SU-DHL-6 (cell line): ENCODE measurements around the gene NELFE.

Source experiments
- EZH2phosphoT487 ChIP-seq: fragments of 200-600 bp; sonication (generic), shearing (Covaris generic); conservative IDR thresholded peaks from 2 replicates; pipeline ENCODE4 v1.6.1; 2018; ENCODE audit warnings: mild to moderate bottlenecking, antibody characterized with exemption, low read length, moderate library complexity, mixed read lengths
- TF ChIP-seq, protein P1 (sequence below): fragments of 200-600 bp; sonication (generic); IDR thresholded peaks from one replicate; pipeline ENCODE4 v1.5.1; 2017; ENCODE audit warnings: antibody characterized with exemption, mild to moderate bottlenecking, low read length, moderate library complexity; ENCODE audit not compliant: insufficient read depth, poor library complexity, severe bottlenecking

DNA sequence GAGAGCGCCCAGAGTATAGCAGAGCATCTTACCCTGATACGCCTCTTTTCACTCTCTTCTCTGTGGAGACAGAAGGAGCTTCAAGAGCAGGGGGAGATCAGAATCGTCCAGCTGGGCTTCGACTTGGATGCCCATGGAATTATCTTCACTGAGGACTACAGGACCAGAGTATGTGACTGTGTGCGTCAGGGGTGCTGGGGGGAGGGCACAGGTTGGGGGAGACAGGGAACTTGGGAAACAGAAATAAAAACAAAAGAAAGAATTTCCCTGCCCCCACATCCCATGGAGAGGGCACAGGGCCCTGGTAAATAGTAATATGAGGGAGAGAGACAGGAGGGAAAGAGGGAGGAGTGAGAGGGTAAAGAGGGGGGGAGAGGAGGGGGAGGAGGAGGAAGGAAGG lies 20.1 kb upstream of the NELFE start:
- TF ChIP-seq, protein P1, sequence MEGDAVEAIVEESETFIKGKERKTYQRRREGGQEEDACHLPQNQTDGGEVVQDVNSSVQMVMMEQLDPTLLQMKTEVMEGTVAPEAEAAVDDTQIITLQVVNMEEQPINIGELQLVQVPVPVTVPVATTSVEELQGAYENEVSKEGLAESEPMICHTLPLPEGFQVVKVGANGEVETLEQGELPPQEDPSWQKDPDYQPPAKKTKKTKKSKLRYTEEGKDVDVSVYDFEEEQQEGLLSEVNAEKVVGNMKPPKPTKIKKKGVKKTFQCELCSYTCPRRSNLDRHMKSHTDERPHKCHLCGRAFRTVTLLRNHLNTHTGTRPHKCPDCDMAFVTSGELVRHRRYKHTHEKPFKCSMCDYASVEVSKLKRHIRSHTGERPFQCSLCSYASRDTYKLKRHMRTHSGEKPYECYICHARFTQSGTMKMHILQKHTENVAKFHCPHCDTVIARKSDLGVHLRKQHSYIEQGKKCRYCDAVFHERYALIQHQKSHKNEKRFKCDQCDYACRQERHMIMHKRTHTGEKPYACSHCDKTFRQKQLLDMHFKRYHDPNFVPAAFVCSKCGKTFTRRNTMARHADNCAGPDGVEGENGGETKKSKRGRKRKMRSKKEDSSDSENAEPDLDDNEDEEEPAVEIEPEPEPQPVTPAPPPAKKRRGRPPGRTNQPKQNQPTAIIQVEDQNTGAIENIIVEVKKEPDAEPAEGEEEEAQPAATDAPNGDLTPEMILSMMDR: no peak
- TF ChIP-seq EZH2phosphoT487: no peak
